ENCODE data around the gene PCK2. TPM values are rescaled to one million over a fixed set of nuclear protein-coding genes. Genes with fewer than 3 reads are reported as not detected.

PCK2 gene
- polyA plus RNA-seq, 2 of the 4 experiments (the other 2 are of a cell fraction) = 16.9 to 60.2 TPM

DNA sequence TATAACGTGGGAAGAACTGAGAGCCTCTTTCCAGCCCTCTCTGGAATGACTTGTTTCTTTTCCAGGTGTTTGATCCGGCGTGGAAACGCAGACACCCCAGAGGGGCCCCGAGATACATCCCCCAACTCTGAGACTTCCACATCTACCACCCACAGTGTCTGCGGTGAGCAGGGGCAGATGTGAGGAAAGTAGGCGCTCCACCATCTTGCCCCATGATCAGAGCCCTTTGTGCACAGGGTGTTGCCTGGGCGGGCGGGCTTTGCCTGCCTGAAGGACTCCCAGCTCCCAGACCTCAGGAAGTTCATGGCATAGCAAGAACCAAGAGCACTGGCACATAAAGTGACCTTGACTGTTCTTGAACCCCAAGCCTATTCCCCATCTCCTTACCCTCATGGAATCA, 39.5 kb upstream of the PCK2 start:
- H3K4me1 ChIP-seq = peaks cover 10% of the 10 kb centered on the region; the same call in 2 of the 3 replicates
- ATAC-seq = no peak
- 56% methylated on average over 9 of the region's 9 CpGs for WGBS (ENCODE audit: missing lambda C conversion rate)
- ChIA-PET CTCF (interaction anchor here (1.2 to 15.8 kb wide), 6 partner anchors 12 to 242 kb away, joined by 4 to 405 read pairs (median 60); partner anchors contain the start of genes PCK2 and PSME1), POLR2A (interaction anchor here (1.3 to 1.6 kb wide), 2 partner anchors 39 to 188 kb away, joined by 3 to 9 read pairs; partner anchors contain the start of genes PCK2 and TINF2)
- no peaks in the 10 kb centered on the region for H3K9me3 ChIP-seq
- no peak overlapping the region for H3K4me3 ChIP-seq
- TF ChIP-seq BHLHE40 (IDR thresholded peaks at IDR 0.05; ENCODE audit: low read depth, low read length) (no peak), RFX5 (IDR thresholded peaks at IDR 0.05) (no peak), JUNB (IDR thresholded peaks at IDR 0.05) (no peak), GATA3 (IDR thresholded peaks at IDR 0.05; ENCODE audit: borderline replicate concordance) (no peak), MYC (IDR thresholded peaks at IDR 0.05; ENCODE audit: borderline replicate concordance, low read length) (no peak), FOSL2 (IDR thresholded peaks at IDR 0.05) (no peak), FOSL2 (CRISPR knock-in tag; IDR thresholded peaks at IDR 0.05) (no peak), HOXA7 (CRISPR knock-in tag; IDR thresholded peaks at IDR 0.05) (no peak), RAD21 (conservative IDR thresholded peaks at IDR 0.05 in 1 of 2, IDR thresholded peaks at IDR 0.05 in 1 of 2) (no peak), SMC3 (IDR thresholded peaks at IDR 0.05) (no peak), ZNF302 (CRISPR knock-in tag; IDR thresholded peaks at IDR 0.05) (no peak), KDM5A (IDR thresholded peaks at IDR 0.05) (no peak), TFCP2L1 (CRISPR knock-in tag; IDR thresholded peaks at IDR 0.05) (no peak), EP300 (IDR thresholded peaks at IDR 0.05) (no peak), MAZ (IDR thresholded peaks at IDR 0.05; ENCODE audit: borderline replicate concordance, low read depth, low read length) (no peak), POLR2AphosphoS2 (conservative IDR thresholded peaks at IDR 0.05; ENCODE audit: low read length) (no peak)
- TF ChIP-seq, protein P1, sequence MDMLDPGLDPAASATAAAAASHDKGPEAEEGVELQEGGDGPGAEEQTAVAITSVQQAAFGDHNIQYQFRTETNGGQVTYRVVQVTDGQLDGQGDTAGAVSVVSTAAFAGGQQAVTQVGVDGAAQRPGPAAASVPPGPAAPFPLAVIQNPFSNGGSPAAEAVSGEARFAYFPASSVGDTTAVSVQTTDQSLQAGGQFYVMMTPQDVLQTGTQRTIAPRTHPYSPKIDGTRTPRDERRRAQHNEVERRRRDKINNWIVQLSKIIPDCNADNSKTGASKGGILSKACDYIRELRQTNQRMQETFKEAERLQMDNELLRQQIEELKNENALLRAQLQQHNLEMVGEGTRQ (IDR thresholded peaks at IDR 0.05) = no peak
- TF ChIP-seq, protein P2, sequence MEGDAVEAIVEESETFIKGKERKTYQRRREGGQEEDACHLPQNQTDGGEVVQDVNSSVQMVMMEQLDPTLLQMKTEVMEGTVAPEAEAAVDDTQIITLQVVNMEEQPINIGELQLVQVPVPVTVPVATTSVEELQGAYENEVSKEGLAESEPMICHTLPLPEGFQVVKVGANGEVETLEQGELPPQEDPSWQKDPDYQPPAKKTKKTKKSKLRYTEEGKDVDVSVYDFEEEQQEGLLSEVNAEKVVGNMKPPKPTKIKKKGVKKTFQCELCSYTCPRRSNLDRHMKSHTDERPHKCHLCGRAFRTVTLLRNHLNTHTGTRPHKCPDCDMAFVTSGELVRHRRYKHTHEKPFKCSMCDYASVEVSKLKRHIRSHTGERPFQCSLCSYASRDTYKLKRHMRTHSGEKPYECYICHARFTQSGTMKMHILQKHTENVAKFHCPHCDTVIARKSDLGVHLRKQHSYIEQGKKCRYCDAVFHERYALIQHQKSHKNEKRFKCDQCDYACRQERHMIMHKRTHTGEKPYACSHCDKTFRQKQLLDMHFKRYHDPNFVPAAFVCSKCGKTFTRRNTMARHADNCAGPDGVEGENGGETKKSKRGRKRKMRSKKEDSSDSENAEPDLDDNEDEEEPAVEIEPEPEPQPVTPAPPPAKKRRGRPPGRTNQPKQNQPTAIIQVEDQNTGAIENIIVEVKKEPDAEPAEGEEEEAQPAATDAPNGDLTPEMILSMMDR (IDR thresholded peaks at IDR 0.05) = no peak
- TF ChIP-seq, protein P3, sequence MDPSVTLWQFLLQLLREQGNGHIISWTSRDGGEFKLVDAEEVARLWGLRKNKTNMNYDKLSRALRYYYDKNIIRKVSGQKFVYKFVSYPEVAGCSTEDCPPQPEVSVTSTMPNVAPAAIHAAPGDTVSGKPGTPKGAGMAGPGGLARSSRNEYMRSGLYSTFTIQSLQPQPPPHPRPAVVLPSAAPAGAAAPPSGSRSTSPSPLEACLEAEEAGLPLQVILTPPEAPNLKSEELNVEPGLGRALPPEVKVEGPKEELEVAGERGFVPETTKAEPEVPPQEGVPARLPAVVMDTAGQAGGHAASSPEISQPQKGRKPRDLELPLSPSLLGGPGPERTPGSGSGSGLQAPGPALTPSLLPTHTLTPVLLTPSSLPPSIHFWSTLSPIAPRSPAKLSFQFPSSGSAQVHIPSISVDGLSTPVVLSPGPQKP (IDR thresholded peaks at IDR 0.05; ENCODE audit: low read depth, low read length) = no peak
- TF ChIP-seq, protein P4, sequence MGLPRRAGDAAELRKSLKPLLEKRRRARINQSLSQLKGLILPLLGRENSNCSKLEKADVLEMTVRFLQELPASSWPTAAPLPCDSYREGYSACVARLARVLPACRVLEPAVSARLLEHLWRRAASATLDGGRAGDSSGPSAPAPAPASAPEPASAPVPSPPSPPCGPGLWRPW (IDR thresholded peaks at IDR 0.05) = no peak
- TF ChIP-seq, protein P5, sequence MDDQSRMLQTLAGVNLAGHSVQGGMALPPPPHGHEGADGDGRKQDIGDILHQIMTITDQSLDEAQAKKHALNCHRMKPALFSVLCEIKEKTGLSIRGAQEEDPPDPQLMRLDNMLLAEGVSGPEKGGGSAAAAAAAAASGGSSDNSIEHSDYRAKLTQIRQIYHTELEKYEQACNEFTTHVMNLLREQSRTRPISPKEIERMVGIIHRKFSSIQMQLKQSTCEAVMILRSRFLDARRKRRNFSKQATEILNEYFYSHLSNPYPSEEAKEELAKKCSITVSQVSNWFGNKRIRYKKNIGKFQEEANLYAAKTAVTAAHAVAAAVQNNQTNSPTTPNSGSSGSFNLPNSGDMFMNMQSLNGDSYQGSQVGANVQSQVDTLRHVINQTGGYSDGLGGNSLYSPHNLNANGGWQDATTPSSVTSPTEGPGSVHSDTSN (IDR thresholded peaks at IDR 0.05) = no peak
- no peak for DNase-seq (ENCODE audit: low read depth in 1 of 2, low spot score in 1 of 2)
- H3K4me2 ChIP-seq = no peak overlapping the region
- no peak overlapping the region for H3K27ac ChIP-seq
- FAIRE-seq = no peak

DNA sequence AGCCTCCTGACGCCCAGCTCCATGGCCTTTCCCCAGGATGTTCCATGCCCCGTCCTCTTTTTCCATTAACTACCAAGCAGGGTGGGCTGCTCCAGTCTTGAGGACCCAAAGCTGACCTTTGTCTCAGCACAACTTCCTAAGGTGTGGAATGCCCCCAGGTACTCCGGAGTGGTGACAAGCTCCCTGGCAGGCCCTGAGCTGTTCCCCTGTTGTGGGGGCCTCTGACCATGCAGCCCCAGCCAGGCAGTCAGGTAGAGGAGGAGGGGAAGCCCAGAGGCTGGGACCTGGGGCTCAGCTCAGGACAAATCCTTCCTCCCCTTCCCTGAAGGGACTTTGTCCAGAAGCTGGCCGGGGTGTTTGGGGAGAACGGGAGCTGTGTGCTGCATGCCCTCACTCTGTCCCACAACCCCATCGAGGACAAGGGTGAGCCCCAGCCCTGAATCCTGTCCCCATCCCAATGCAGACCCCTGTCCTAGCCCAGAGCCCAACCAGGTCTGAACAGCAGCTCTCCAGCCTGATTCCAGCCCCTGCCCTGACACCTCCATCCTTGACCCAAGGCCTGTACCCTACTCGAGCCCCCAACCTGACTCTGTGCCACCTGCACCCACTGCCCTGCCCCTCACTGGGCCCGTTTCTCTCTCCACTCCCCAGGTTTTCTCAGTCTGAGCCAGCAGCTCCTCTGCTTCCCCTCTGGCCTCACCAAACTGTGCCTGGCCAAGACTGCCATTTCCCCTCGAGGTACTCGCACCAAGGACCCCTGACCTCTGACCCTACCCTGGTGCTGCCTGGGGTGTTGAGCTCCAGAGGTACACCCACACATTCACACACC, 37.9 kb upstream of the PCK2 start:
- Histone ChIP-seq H3K4me3 (no peak overlapping the region), H3K4me1 (peaks cover 9% of the 10 kb centered on the region; the same call in 2 of the 3 replicates), H3K4me2 (no peak overlapping the region), H3K27ac (no peak overlapping the region), H3K9me3 (no peaks in the 10 kb centered on the region)
- ChIA-PET CTCF (interaction anchor here (0.9 to 15.8 kb wide), 15 partner anchors 10 to 376 kb away, joined by 3 to 405 read pairs (median 5); partner anchors contain the start of genes CPNE6, IRF9 and PCK2), POLR2A (no interaction called here)
- 30% methylated on average over 10 of the region's 10 CpGs for WGBS (ENCODE audit: missing lambda C conversion rate)
- no peak for FAIRE-seq
- ATAC-seq = no peak
- DNase-seq (ENCODE audit: low read depth in 1 of 2, low spot score in 1 of 2) = no peak
- TF ChIP-seq, protein P2 (IDR thresholded peaks at IDR 0.05) = no peak
- TF ChIP-seq HOXA7 (CRISPR knock-in tag; IDR thresholded peaks at IDR 0.05) (no peak), CHD2 (IDR thresholded peaks at IDR 0.05; ENCODE audit: low read length, partially characterized antibody) (no peak), SMC3 (IDR thresholded peaks at IDR 0.05) (no peak), FOXS1 (CRISPR knock-in tag; IDR thresholded peaks at IDR 0.05) (no peak), CBX8 (IDR thresholded peaks at IDR 0.05) (no peak), EHF (CRISPR knock-in tag; IDR thresholded peaks at IDR 0.05) (no peak), NPAS2 (CRISPR knock-in tag; IDR thresholded peaks at IDR 0.05; ENCODE audit: borderline replicate concordance) (no peak), FOSB (CRISPR knock-in tag; IDR thresholded peaks at IDR 0.05) (no peak), TFCP2L1 (CRISPR knock-in tag; IDR thresholded peaks at IDR 0.05) (no peak)
- TF ChIP-seq, protein P6, sequence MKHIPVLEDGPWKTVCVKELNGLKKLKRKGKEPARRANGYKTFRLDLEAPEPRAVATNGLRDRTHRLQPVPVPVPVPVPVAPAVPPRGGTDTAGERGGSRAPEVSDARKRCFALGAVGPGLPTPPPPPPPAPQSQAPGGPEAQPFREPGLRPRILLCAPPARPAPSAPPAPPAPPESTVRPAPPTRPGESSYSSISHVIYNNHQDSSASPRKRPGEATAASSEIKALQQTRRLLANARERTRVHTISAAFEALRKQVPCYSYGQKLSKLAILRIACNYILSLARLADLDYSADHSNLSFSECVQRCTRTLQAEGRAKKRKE (CRISPR knock-in tag; IDR thresholded peaks at IDR 0.05; ENCODE audit: low read depth) = no peak

Measured in A549 (cell line).